Gastroesophageal sphincter (tissue), 4 donors: Measurements from ENCODE around the gene GPC1. TPM values are rescaled to one million over a fixed set of nuclear protein-coding genes. Genes with fewer than 3 reads are reported as not detected.

Source experiments
- ATAC-seq: fragments of 150-250 bp; one replicate; pipeline ENCODE4 v1.9.1; 2016; ENCODE audit warnings: mild to moderate bottlenecking, moderate library complexity
- H3K27ac ChIP-seq, 4 donors: fragments of 200-600 bp; sonication (generic) in 3 of 4; 1 replicate in 3 of 4; 2 replicates in 1 of 4; pipeline ENCODE4 v1.5.1; 2016 to 2019
- H3K27me3 ChIP-seq: fragments of 200-600 bp; sonication (generic); one replicate; pipeline ENCODE4 v1.5.1; 2019
- H3K36me3 ChIP-seq, 2 donors: fragments of 200-600 bp; sonication (generic); one replicate each; pipeline ENCODE4 v1.5.1; 2019; ENCODE audit warnings: control low read depth in 1 of 2
- H3K4me1 ChIP-seq, 3 donors: fragments of 200-600 bp; sonication (generic); 1 replicate in 2 of 3; 2 replicates in 1 of 3; pipeline ENCODE4 v1.5.1; 2016 to 2019; ENCODE audit warnings: control low read depth in 2 of 3
- H3K4me3 ChIP-seq, 2 donors: fragments of 200-600 bp; sonication (generic); one replicate each; pipeline ENCODE4 v1.5.1; 2019; ENCODE audit warnings: mild to moderate bottlenecking in 1 of 2, moderate library complexity in 1 of 2
- H3K9me3 ChIP-seq, 3 donors: fragments of 200-600 bp; sonication (generic); one replicate each; pipeline ENCODE4 v1.5.1; 2017 to 2019; ENCODE audit warnings: control low read depth in 2 of 3
- EP300 ChIP-seq: sonication (generic); formaldehyde crosslinking; IDR thresholded peaks from one replicate; pipeline ENCODE4 v1.6.1; 2017; ENCODE audit warnings: antibody characterized with exemption, mild to moderate bottlenecking
- POLR2A ChIP-seq, 2 donors: fragments of 450-650 bp; IDR thresholded peaks; one replicate each; pipeline ENCODE4 v1.6.1; 2017; ENCODE audit warnings: antibody characterized with exemption in 2 of 2, mild to moderate bottlenecking in 2 of 2, moderate library complexity in 1 of 2
- POLR2AphosphoS5 ChIP-seq: sonication (generic); formaldehyde crosslinking; IDR thresholded peaks from one replicate; pipeline ENCODE4 v1.6.1; 2017; ENCODE audit warnings: antibody characterized with exemption
- WGBS, 2 donors: methylation state at CpG; one replicate each; pipeline ENCODE4 v1.1.5; 2018; ENCODE audit warnings: low coverage in 1 of 2; 5-methylcytosine and 5-hydroxymethylcytosine counted together
- total RNA-seq, 4 donors: library from RNA; depleted of rRNA; stranded (reverse); fragments of >200 nt; gene quantifications; one replicate each; pipeline ENCODE4 v1.1.0, GENCODE V29; 2016
- TF ChIP-seq, protein P1 (sequence below), 4 experiments: fragments of 200-600 bp in 2 of 4; fragments of 450-650 bp in 2 of 4; sonication (generic) in 1 of 4; IDR thresholded peaks; one replicate each; pipeline ENCODE4 v1.5.1; 2017 to 2019; ENCODE audit warnings: antibody characterized with exemption in 4 of 4, mild to moderate bottlenecking in 2 of 4, moderate library complexity in 2 of 4

Gene GPC1
- total RNA-seq, 4 donors from 2014 or later: 22.5 to 73.9 (median 43.3) TPM

DNA sequence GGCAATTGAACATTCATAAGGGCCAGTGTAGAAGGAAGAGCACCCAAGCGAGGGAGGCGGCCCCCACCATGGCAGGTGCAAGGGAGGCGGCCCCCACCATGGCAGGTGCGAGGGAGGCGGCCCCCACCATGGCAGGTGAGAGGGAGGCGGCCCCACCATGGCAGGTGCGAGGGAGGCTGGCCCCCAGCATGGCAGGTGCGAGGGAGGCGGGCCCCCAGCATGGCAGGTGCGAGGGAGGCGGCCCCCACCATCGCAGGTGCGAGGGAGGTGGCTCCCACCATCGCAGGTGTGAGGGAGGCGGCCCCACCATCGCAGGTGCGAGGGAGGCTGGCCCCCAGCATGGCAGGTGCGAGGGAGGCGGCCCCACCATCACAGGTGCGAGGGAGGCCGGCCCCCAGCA, 24.7 kb upstream of the GPC1 start:
- no peaks in the 10 kb centered on the region for H3K4me1 ChIP-seq
- H3K4me3 ChIP-seq: no peak overlapping the region
- TF ChIP-seq, protein P1, sequence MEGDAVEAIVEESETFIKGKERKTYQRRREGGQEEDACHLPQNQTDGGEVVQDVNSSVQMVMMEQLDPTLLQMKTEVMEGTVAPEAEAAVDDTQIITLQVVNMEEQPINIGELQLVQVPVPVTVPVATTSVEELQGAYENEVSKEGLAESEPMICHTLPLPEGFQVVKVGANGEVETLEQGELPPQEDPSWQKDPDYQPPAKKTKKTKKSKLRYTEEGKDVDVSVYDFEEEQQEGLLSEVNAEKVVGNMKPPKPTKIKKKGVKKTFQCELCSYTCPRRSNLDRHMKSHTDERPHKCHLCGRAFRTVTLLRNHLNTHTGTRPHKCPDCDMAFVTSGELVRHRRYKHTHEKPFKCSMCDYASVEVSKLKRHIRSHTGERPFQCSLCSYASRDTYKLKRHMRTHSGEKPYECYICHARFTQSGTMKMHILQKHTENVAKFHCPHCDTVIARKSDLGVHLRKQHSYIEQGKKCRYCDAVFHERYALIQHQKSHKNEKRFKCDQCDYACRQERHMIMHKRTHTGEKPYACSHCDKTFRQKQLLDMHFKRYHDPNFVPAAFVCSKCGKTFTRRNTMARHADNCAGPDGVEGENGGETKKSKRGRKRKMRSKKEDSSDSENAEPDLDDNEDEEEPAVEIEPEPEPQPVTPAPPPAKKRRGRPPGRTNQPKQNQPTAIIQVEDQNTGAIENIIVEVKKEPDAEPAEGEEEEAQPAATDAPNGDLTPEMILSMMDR (IDR thresholded peaks at IDR 0.05): no peak
- no peak for TF ChIP-seq EP300
- TF ChIP-seq POLR2A (IDR thresholded peaks at IDR 0.05): no peak
- TF ChIP-seq POLR2AphosphoS5: no peak
- no peaks in the 10 kb centered on the region for H3K9me3 ChIP-seq
- WGBS, 2 donors: 81% methylated on average over 5 of the region's 21 CpGs; no CpG with 5 or more reads in 1 of the 2 donors
- ATAC-seq: no peak
- no peaks in the 10 kb centered on the region for H3K36me3 ChIP-seq
- H3K27me3 ChIP-seq: peaks cover 16% of the 10 kb centered on the region
- H3K27ac ChIP-seq: no peak overlapping the region

DNA sequence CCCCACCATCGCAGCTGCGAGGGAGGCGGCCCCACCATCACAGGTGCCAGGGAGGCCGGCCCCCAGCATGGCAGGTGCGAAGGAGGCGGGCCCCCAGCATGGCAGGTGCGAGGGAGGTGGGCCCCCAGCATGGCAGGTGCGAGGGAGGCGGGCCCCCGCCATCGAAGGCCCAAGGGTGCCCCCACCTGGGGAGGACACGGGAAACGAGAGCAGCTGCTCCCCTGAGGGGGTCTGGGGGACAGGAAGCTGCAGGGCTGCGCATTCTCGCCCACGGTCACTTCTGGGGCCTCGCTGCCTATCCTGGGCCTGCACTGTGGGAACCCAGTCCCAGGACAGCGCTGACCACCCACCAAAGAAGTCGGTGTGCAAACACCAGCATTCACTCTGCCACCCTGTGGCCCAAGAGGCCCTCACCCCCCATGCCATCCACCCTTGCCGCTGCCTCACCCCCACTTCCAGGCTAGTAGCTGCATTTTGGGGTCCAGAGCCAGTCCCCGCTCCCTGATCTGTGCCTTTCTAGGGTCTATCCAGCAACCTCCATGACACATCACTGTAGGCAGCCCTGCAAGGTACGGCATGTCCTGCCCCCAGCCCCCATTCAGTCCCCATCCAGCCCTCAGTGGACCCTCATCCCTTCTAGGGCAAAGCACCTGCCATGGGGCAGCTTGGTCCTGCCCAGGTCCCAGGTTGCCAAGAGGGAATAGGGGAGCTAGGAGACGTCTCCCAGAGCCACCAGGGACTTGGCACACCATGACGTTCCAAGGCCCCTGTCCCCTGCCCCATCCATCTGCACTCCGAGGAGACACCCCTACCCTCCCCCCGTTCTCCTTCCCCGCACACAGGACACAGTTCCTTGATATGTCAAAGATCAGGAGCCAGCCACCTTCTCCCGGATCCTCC, 24.0 kb upstream of the GPC1 start:
- Histone ChIP-seq H3K27ac (no peak overlapping the region), H3K36me3 (no peaks in the 10 kb centered on the region), H3K4me3 (no peak overlapping the region), H3K27me3 (peaks cover 16% of the 10 kb centered on the region), H3K4me1 (no peaks in the 10 kb centered on the region), H3K9me3 (no peaks in the 10 kb centered on the region)
- TF ChIP-seq POLR2AphosphoS5 (no peak), POLR2A (IDR thresholded peaks at IDR 0.05) (no peak), EP300 (no peak)
- TF ChIP-seq, protein P1 (IDR thresholded peaks at IDR 0.05): no peak
- no peak for ATAC-seq
- 90% methylated on average over 5 of the region's 28 CpGs; no CpG with 5 or more reads in 1 of the 2 donors for WGBS, 2 donors

DNA sequence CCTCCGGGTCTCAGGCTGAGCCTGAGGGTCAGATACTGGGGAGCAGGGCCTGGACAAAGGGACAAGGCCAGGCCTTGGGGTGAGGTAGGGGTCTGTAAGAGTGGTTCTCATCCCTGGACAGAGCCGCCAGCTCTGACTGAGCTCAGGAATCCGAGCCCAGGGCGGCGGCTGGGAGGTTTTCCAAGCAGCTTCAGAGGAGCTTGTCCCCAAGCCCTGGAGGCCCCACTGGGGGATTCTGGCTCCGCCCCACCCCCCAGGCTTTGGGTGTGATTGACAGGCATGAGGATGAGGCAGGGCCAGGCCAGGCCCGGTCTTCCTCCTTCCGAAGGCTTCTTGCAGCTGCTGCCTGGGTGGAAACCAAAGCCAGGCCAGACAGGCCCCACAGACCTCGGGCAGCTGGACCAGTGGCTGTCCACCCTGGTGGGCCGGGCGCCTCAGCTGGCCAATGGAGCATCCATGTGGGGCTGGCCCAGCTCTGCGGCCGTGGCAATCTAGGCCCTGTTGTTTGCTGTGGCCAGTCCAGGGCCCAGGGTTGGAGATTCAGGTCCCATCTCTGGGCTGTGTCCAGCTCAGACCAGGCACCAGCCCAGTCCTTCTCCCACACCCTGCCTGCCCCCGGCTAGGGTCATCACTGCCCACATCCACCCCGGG, 23.1 kb upstream of the GPC1 start:
- Histone ChIP-seq H3K4me3 (no peak overlapping the region), H3K27ac (no peak overlapping the region), H3K36me3 (no peaks in the 10 kb centered on the region), H3K4me1 (no peaks in the 10 kb centered on the region), H3K27me3 (peaks cover 16% of the 10 kb centered on the region), H3K9me3 (no peaks in the 10 kb centered on the region)
- no peak for ATAC-seq
- no peak for TF ChIP-seq POLR2A (IDR thresholded peaks at IDR 0.05)
- no peak for TF ChIP-seq POLR2AphosphoS5
- whole genome bisulfite sequencing, 2 donors: 80% methylated on average over 1 of the region's 15 CpGs; no CpG with 5 or more reads in 1 of the 2 donors

DNA sequence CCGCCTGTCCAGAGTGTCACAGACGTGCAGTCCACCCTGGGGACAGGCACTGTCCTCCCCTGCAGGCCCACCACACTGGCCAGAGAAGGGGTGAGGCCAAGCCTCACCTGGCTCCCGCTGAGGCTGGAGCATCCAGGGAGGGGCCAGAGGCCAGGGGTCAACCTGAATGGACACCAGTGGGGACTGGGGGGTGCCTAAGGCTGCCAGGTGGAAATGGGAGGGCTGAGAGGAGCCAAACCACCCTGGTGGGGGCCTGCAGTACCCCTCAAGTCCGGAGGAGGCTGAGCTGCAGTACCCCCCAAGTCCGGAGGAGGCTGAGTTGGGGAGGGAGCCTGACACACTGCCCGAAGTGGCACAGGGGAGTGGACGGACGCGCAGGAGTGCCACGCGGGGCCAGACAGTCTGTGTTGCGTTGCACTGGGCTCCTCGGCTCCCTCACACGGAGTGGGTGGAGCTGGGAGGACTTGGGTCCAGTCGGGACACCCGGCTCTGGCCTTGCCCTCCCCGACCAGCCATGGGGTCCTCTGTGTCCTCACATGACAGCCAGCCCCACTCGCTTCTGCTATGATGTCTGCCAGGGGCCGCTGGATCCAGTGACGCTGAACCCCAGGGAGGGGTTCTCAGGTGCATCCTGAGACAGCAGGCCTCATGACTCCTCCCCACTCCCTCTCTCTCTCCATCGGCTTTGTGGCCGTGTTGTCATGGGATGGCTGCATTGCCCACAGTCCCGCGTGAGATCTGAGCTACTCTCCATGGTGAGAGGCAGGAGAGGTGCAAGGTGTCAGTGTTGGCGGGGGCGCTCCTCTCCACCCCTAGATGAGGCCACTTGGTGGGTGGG, 22.3 kb upstream of the GPC1 start:
- 80 to 94% methylated on average over 2 to 14 of the region's 26 CpGs for WGBS, 2 donors
- TF ChIP-seq POLR2AphosphoS5 (no peak), POLR2A (IDR thresholded peaks at IDR 0.05) (no peak), EP300 (no peak)
- TF ChIP-seq, protein P1 (IDR thresholded peaks at IDR 0.05): no peak
- ATAC-seq: no peak
- Histone ChIP-seq H3K27ac (no peak overlapping the region), H3K36me3 (no peaks in the 10 kb centered on the region), H3K27me3 (peaks cover 16% of the 10 kb centered on the region), H3K9me3 (peaks cover 0 to 2% (median 0%) of the 10 kb centered on the region in 3 donors), H3K4me1 (no peaks in the 10 kb centered on the region), H3K4me3 (no peak overlapping the region)
